HepG2 (cell line): Measurements from ENCODE around the gene MRPL20.

Source experiments
- EP300 ChIP-seq, 3 experiments: sonication (generic) in 1 of 3; formaldehyde crosslinking in 1 of 3; IDR thresholded peaks; 2 replicates each; pipeline versions ENCODE4 v1.5.1 to v1.6.1; 2011 to 2020; ENCODE audit warnings: low read depth in 2 of 3, low read length in 2 of 3, borderline replicate concordance in 1 of 3, improper control_type of control experiment in 1 of 3, mild to moderate bottlenecking in 1 of 3, missing genetic modification reagents in 1 of 3, moderate library complexity in 1 of 3
- NPAS2 ChIP-seq: sonication (generic); formaldehyde crosslinking; IDR thresholded peaks from 2 replicates; pipeline ENCODE4 v1.8.0; 2022; ENCODE audit warnings: mild to moderate bottlenecking, missing genetic modification reagents, borderline replicate concordance
- POLR2G ChIP-seq: fragments of 200-400 bp; formaldehyde crosslinking; IDR thresholded peaks from 2 replicates; pipeline ENCODE4 v1.6.1; 2018; ENCODE audit warnings: mild to moderate bottlenecking, low read depth, low read length, moderate library complexity

DNA sequence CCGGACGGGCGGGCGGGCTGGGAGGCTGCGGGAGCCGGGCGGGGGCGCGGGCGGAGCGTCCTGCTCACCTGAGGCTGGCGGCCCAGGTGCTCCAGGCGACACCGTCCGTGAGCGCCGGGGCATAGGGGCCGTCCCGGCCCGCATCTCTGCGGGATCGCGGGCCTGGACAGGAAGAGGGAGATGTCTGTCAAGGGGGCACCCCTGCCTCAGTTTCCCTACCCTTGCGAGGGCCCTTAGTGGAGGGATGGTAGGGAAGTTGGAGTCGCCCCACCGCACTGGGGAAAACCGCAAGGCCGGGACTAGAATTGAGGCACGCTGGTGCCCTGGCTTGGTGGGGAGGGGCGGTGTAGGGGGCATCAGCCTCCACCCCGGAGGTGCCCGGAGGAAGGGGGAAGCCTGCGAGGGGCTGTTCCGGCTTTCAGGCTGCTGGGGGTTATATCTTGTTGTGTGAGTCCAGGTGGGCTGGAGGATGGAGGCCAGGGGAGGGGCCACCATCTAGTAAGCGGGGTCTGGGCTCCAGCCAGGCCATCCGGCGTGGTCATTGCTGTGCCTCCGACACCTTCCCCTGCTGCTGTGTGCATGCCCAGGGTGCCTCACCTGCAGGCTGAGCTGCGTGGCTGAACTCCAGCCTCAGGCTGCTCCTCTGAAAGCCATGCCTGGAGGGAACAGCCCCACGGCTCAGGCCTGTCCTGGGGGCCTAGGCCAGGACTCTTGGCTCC lies 29.0 kb upstream of the MRPL20 start:
- TF ChIP-seq POLR2G: no peak
- TF ChIP-seq NPAS2 (CRISPR knock-in tag): no peak
- no peak for TF ChIP-seq EP300 (IDR thresholded peaks at IDR 0.05; ENCODE audit: low read depth in 2 of 2, low read length in 2 of 2)
- TF ChIP-seq EP300 (CRISPR knock-in tag; IDR thresholded peaks at IDR 0.05; ENCODE audit: borderline replicate concordance): no peak
